Panc1 (cell line): Measurements from ENCODE around the gene MACO1.

Experiments used
- CTCF ChIP-seq: fragments of 450-650 bp; IDR thresholded peaks from 2 replicates; pipeline ENCODE4 v1.5.1; 2017; ENCODE audit warnings: mild to moderate bottlenecking
- POLR2AphosphoS5 ChIP-seq: IDR thresholded peaks from 2 replicates; pipeline ENCODE4 v1.6.1; 2012; ENCODE audit warnings: mild to moderate bottlenecking, low read depth, low read length, moderate library complexity

DNA sequence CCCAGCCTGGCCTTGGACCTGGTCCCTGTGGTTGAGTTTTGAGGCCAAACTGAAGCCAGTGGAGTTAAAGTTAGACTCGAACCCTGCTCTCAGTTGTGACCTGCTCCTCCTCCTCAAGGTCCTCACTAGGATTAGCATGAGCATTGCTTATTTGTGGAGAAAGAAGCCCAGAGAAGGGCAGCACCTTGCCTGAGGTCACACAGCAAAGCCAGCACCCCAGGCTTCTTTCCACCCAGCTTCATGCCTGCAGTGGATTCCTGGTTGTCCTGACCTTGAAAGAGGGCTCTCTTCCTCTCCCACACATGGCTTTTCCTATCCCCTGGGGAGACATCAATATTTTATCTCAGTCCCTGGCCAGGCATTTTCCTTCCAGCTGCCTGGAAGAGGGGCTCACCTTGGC lies 115.5 kb downstream of the MACO1 start:
- no peak for TF ChIP-seq CTCF
- TF ChIP-seq POLR2AphosphoS5: no peak
